OCI-LY3 (cell line): ENCODE measurements around the gene WWC1.

ENCODE experiments used
- H2AFZ ChIP-seq: fragments of 200-600, 300-600 bp; shearing (Covaris generic); 2 replicates; pipeline ENCODE4 v1.6.0; 2014; ENCODE audit warnings: antibody characterized with exemption, low read depth, low read length
- H3K27ac ChIP-seq: fragments of 200-600, 300-600 bp; sonication (generic); 2 replicates; pipeline ENCODE4 v1.5.1; 2014; ENCODE audit warnings: mild to moderate bottlenecking, low read length, moderate library complexity, mixed read lengths
- H3K27me3 ChIP-seq: fragments of 200-600, 300-600 bp; sonication (generic); 2 replicates; pipeline ENCODE4 v1.6.1; 2014; ENCODE audit warnings: low read depth, low read length, mixed read lengths
- H3K36me3 ChIP-seq: fragments of 200-600, 300-600 bp; sonication (generic); replicated peaks from 2 replicates; pipeline ENCODE3; 2014; ENCODE audit warnings: low read depth, low read length, mixed read lengths
- H3K4me1 ChIP-seq: fragments of 300-600, 200-600 bp; sonication (generic); 2 replicates; pipeline ENCODE4 v1.6.1; 2014; ENCODE audit warnings: low read length, mixed read lengths
- H3K4me2 ChIP-seq: fragments of 200-600, 300-600 bp; sonication (generic); 2 replicates; pipeline ENCODE4 v1.6.1; 2014; ENCODE audit warnings: low read length, mixed read lengths
- H3K4me3 ChIP-seq: fragments of 300-600, 200-600 bp; sonication (generic); 2 replicates; pipeline ENCODE4 v1.5.1; 2014; ENCODE audit warnings: antibody characterized with exemption, mild to moderate bottlenecking, low read length, moderate library complexity
- H3K79me2 ChIP-seq: fragments of 300-600, 200-600 bp; shearing (Covaris generic); 2 replicates; pipeline ENCODE4 v1.6.1; 2014; ENCODE audit warnings: mild to moderate bottlenecking, low read length, mixed read lengths
- H3K9ac ChIP-seq: fragments of 300-600, 200-600 bp; shearing (Covaris generic); 2 replicates; pipeline ENCODE4 v1.6.0; 2014; ENCODE audit warnings: mild to moderate bottlenecking, low read length, moderate library complexity
- H3K9me3 ChIP-seq: fragments of 200-600, 300-600 bp; shearing (Covaris generic); 2 replicates; pipeline ENCODE4 v1.6.1; 2014; ENCODE audit warnings: low read length, mixed read lengths; ENCODE audit not compliant: insufficient read depth
- H4K20me1 ChIP-seq: fragments of 200-600, 300-600 bp; sonication (generic); 2 replicates; pipeline ENCODE4 v1.6.1; 2016; ENCODE audit warnings: low read length, mixed read lengths; ENCODE audit not compliant: insufficient read depth
- EZH2phosphoT487 ChIP-seq: fragments of 200-600 bp; shearing (Covaris generic); IDR thresholded peaks from 2 replicates; pipeline ENCODE4 v1.6.1; 2018; ENCODE audit warnings: antibody characterized with exemption, mixed run types, low read depth
- TF ChIP-seq, protein P1 (sequence below): fragments of 200-600, 300-600 bp; sonication (generic); IDR thresholded peaks from 2 replicates; pipeline ENCODE4 v1.5.1; 2014; ENCODE audit warnings: antibody characterized with exemption, low read length, low read depth

WWC1 gene

DNA sequence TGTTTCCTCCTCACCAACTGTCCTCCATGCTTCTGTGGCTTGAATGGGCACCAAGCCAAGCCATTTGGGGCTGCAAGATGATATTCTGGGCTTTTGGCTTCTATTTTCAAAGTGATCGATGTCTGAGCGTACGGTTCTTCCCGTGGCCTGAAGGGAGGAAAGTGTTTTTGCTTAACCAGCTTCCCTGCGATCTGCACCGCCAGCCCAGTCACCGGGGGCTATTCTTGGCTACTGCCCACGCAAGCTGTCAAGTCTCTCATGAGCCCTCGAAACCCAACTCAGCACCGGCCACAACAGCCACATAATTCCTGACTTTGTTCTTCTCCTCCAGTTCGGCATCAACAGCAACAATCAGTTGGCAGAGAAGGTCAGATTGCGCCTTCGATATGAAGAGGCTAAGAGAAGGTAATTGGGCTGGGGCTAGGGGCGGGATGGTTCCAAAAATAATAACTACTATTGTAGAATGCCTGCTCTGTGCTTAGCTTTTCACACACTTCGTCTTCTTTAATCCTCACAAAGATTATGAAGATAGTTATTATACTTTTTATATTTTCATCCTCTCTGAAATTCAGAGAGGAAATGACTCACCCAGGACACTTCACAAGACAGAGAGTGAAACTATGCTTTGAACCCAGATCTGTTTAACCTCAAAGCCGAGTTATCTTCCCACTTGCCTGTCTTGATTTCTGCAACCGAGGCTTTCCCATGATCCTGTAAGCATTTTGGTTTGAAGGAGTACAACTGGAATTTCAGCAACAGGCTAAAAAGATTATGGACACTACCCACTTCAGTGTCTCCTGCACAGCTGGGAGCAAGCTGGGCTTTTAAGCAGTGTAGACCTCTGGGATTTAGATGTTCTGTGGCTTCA, 118.4 kb downstream of the WWC1 start:
- no peak overlapping the region for H3K27ac ChIP-seq
- H3K9ac ChIP-seq = no peak overlapping the region

DNA sequence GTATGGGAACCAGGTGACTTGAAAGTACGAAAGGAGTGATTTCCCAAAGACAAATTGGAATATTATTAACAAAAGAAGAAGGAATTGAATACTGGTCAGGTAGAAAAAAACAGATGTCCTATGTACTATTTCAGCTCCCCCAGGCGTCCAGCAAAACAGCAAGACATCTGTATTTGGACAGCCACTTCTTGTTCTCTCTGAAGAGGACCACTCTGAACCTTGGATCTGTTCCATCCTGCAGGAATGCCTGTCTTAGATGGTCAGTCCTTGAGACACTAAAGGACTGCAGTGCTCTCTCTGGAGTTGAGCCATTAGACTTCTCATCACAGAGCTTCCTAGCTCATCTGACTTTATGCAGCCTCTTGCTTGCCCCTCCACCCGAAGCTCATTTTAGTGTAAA, 120.4 kb downstream of the WWC1 start:
- Histone ChIP-seq H2AFZ (no peak overlapping the region), H3K9ac (no peak overlapping the region), H3K27ac (no peak overlapping the region), H3K79me2 (no peaks in the 10 kb centered on the region), H3K4me3 (no peak overlapping the region), H3K4me1 (peaks cover 7% of the 10 kb centered on the region), H3K9me3 (no peaks in the 10 kb centered on the region), H3K36me3 (peaks cover 7% of the 10 kb centered on the region), H4K20me1 (no peaks in the 10 kb centered on the region), H3K27me3 (no peaks in the 10 kb centered on the region), H3K4me2 (no peak overlapping the region)
- TF ChIP-seq, protein P1, sequence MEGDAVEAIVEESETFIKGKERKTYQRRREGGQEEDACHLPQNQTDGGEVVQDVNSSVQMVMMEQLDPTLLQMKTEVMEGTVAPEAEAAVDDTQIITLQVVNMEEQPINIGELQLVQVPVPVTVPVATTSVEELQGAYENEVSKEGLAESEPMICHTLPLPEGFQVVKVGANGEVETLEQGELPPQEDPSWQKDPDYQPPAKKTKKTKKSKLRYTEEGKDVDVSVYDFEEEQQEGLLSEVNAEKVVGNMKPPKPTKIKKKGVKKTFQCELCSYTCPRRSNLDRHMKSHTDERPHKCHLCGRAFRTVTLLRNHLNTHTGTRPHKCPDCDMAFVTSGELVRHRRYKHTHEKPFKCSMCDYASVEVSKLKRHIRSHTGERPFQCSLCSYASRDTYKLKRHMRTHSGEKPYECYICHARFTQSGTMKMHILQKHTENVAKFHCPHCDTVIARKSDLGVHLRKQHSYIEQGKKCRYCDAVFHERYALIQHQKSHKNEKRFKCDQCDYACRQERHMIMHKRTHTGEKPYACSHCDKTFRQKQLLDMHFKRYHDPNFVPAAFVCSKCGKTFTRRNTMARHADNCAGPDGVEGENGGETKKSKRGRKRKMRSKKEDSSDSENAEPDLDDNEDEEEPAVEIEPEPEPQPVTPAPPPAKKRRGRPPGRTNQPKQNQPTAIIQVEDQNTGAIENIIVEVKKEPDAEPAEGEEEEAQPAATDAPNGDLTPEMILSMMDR = no peak
- no peak for TF ChIP-seq EZH2phosphoT487

More for the DNA sequence above, 118.4 kb downstream of the WWC1 start:
- Histone ChIP-seq H3K36me3 (peaks cover 3% of the 10 kb centered on the region), H2AFZ (no peak overlapping the region), H3K79me2 (no peaks in the 10 kb centered on the region), H3K4me2 (no peak overlapping the region), H3K4me3 (no peak overlapping the region), H3K27me3 (no peaks in the 10 kb centered on the region), H4K20me1 (no peaks in the 10 kb centered on the region), H3K4me1 (peaks cover 7% of the 10 kb centered on the region), H3K9me3 (no peaks in the 10 kb centered on the region)
- TF ChIP-seq EZH2phosphoT487 = no peak
- TF ChIP-seq, protein P1 = no peak

DNA sequence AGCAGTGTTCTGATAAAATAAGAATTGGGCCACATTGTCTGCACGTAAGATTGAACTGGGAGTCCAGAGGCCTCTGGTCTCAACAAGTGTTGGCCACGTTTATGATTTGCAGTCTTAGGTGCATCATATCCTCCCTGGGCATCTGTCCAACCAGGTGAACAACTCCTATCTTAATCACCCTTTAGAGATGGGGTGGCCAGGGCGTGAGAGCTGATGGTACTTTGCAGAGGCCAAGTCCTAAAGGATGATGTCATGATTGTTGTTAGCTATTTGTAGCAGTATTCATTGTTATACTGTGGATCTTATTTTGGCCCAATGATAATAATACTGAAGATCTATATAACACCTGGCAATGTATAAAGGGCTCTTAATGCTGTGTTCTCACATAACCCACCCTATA, 121.6 kb downstream of the WWC1 start:
- Histone ChIP-seq H3K27ac (no peak overlapping the region), H3K9ac (no peak overlapping the region), H3K4me2 (no peak overlapping the region), H3K27me3 (no peaks in the 10 kb centered on the region), H3K4me1 (peaks cover 7% of the 10 kb centered on the region), H4K20me1 (no peaks in the 10 kb centered on the region), H3K79me2 (no peaks in the 10 kb centered on the region), H3K36me3 (peaks cover 7% of the 10 kb centered on the region), H3K9me3 (no peaks in the 10 kb centered on the region), H2AFZ (no peak overlapping the region), H3K4me3 (no peak overlapping the region)
- no peak for TF ChIP-seq EZH2phosphoT487
- TF ChIP-seq, protein P1 = no peak

DNA sequence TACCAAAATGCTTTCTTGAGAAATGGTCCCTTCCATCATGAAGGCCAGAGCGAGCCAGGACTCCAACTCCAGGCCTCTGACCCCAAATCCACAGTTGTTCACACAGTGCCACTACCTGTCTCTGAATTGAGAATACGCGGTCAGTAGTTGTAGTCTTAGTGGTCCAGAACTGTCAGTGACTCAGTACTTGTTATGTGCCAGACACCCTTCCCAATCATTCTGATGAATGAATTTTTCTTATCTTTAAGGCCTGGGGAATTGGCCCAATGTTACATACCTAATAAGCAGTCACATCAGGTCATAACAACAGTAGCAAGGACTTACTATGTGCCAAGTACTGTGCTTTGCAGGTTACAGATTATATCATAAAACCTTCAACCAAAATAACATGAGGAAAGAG, 122.2 kb downstream of the WWC1 start:
- Histone ChIP-seq H3K9ac (no peak overlapping the region), H3K4me3 (no peak overlapping the region), H3K9me3 (no peaks in the 10 kb centered on the region), H3K36me3 (peaks cover 7% of the 10 kb centered on the region), H4K20me1 (no peaks in the 10 kb centered on the region), H3K27ac (no peak overlapping the region), H2AFZ (no peak overlapping the region), H3K4me1 (peaks cover 7% of the 10 kb centered on the region), H3K79me2 (no peaks in the 10 kb centered on the region), H3K27me3 (no peaks in the 10 kb centered on the region), H3K4me2 (no peak overlapping the region)
- TF ChIP-seq, protein P1 = no peak
- no peak for TF ChIP-seq EZH2phosphoT487
